HG03196 (cell line): ENCODE measurements around the gene ZNF507.
"Not testable (repeated sequence)": the region's sequence is repeated elsewhere in the genome, so short reads cannot be mapped to it uniquely, and the experiment has no call there.

Experiments used
- ATAC-seq: cut with Tn5 transposase; IDR thresholded peaks from one replicate; pipeline ENCODE4 v1.9.1; 2021; ENCODE audit not compliant: unreplicated experiment

The ZNF507 gene

GRCh38 chr19:32367063-32367462 lies 21.7 kb downstream of the ZNF507 start:
- ATAC-seq = no peak

GRCh38 chr19:32367948-32368536 lies 22.6 kb downstream of the ZNF507 start:
- no peak for ATAC-seq

- ATAC-seq = no peak
Observed at GRCh38 chr19:32368787-32369186, 23.4 kb downstream of the ZNF507 start.

- ATAC-seq = no peak
Observed at GRCh38 chr19:32372726-32373517, 27.5 kb downstream of the ZNF507 start.

DNA sequence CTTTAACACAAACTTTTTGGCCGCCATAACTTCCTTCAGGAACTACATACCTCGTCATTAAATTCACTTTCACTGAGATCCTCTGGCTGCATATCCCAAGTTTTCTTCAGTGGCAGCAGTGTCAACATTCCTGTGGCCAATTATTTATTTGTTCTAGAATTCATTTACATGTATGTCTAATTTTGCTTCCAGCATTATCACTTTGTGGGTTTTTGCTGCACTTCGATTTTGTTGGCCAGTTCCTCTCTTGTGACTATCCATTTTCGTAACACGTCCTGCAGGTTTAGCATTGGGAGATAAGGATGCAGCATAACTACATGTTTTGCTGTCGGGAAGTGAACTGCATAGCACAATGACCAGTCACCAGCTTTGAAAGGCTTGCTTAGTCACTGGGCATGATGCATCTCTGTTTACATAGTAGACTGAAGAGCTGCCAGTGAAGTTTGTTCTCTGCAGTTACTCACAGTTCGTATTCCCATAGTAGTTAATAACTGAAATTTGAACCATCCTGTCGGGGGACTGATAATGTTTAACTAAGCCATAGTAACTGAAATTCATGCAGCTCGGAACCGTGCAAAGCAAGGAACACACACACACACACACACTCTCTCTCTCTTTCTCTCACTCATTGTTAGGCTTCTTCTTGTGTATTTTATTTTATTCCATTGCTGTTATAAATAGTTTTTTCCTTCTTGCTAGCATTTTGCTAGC lies 28.3 kb downstream of the ZNF507 start:
- ATAC-seq = no peak

DNA sequence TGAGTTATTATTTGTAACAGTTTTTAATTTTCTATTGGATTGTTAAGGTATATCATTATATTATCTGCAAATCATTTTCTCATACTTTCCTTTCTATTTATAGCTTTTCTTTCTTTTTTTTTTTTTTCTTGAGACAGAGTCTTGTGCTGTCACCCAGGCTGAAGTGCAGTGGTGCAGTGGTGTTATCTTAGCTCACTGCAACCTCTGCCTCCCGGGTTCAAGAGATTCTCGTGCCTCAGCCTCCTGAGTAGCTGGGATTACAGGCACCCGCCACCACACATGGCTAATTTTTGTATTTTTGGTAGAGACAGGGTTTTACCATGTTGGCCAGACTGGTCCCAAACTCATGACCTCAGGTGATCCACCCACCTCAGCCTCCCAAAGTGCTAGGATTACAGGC lies 29.0 kb downstream of the ZNF507 start:
- ATAC-seq = not testable (repeated sequence)

GRCh38 chr19:32377088-32377487 lies 31.7 kb downstream of the ZNF507 start:
- not testable (repeated sequence) for ATAC-seq

DNA sequence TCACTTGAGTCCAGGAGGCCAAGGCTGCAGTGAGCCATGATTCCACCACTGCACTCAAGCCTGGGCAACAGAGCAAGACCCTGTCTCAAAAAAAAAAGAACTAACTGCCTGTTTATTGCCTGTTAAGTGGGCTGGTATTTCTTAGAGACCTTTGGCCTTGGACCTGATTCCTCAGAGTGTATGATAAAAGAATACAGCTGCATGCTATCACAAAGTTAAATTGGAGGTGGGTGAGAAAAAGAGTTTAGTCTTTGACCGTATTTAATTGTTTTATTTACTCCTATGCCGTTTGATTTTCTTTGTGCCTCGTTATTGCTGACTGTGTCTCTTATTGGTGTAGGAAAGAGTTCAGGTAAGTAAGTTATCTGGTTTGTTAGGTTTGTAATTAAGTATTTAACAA lies 34.9 kb downstream of the ZNF507 start:
- ATAC-seq = no peak

DNA sequence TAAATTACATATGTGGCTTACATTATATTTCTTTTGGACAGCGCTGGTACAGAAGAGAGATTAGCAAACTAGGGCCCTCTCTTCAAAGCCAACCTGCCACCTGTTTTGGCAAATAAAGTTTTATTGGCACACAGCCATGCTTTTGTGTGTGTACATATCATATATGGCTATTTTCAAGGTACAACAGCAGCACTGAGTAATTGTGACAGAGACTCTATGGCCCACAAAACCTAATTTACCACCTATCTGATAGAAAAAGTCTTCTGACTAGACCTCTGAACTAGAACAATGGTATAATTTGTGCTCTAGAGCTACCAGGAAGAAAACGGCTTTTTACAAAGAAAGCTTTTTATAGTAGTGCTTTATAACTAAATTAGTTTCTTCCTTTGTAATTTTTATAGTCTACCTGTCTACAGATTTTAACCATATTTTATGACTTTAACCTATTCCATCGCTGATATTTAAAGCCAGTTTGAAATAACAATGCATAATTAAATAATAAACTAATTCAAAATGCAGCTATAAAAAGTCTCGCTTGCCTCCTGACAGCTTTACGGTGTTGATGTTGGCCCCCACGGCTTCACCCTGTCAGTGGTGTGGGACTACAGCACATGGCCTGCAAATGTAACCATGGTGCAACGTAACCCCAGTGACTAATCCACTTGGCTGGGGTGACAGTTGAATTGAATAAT lies 42.4 kb downstream of the ZNF507 start:
- ATAC-seq = no peak

GRCh38 chr19:32388393-32388855 lies 43.0 kb downstream of the ZNF507 start:
- no peak for ATAC-seq

- no peak for ATAC-seq
Observed at GRCh38 chr19:32392901-32393300, 47.5 kb downstream of the ZNF507 start.

DNA sequence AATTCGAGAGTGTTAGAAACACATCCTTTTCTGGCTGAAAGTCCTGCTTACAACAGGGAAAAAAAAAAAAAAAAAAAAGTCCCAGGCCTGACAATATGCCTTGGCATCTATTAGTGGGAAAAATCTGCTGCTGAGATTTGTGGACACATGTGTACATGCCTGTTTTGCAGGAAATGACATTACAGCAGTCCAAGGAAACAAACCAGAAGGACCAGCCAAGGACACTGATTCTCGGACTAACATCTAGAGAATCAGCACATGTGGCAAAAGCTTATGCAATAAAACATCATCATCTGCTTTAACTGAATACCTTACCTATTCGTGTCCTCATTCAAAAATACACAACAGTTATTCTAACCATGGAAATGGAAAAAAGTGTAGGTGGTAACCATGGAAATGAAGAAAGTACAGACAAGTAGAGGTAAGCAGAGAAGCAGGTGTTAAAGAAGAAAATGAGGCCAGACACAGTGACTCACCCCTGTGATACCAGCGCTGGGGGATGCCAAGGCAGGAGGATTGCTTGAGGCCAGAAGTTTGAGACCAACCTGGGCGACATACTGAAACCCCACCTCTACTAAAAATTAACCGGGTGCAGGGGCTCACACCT lies 50.7 kb downstream of the ZNF507 start:
- ATAC-seq = no peak

DNA sequence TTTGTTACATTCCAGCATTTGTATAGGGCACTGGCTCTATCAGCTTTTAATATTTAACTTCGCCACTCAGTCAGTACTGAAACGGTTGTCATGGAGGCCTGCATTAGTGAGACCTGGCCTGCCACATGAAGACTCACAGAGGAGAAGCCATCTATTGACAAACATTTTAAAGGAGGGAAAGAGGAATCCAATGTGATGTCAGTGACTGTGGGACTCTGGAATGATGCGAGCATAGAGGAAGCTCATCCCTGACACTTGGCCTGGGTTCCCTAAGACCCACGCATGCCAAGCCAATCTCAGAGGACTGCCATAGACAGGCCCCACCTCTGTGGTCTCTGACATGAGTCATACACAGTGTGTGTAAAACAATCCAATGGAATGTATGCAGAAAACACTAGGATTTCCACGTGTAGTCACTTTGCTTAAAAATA lies 52.3 kb downstream of the ZNF507 start:
- ATAC-seq = no peak

- no peak for ATAC-seq
Observed at GRCh38 chr19:32401992-32402391, 56.6 kb downstream of the ZNF507 start.

DNA sequence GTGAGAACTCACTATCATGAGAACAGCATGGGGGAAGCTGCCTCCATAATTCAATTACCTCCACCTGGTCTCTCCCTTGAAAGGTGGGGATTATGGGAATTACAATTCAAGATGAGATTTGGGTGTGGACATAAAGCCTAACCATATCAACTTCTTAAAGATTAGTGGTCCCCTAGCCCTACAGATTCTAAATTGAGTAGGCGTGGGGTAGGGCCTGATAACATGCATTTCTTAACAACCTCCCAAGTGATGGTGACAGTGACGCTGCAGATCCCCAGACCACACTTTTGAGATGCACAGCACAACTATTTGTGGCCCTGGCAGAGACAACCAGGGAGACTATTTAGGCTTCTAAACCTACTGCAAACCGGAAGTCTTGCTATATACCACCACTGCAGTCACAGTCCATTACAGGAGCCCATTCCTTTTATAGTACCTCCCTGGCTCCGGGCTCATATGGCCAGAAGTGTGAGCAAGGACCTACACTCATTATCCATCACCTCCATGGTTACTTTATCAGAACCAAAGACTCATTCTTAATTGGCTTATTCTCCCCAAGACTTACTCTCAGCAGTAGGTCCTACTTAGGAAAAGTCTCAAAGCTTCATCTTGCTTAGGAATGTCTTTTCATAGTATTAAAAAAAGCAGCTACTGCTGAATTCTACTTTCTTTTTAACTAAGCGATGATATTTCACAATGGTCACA lies 58.0 kb downstream of the ZNF507 start:
- ATAC-seq = no peak

DNA sequence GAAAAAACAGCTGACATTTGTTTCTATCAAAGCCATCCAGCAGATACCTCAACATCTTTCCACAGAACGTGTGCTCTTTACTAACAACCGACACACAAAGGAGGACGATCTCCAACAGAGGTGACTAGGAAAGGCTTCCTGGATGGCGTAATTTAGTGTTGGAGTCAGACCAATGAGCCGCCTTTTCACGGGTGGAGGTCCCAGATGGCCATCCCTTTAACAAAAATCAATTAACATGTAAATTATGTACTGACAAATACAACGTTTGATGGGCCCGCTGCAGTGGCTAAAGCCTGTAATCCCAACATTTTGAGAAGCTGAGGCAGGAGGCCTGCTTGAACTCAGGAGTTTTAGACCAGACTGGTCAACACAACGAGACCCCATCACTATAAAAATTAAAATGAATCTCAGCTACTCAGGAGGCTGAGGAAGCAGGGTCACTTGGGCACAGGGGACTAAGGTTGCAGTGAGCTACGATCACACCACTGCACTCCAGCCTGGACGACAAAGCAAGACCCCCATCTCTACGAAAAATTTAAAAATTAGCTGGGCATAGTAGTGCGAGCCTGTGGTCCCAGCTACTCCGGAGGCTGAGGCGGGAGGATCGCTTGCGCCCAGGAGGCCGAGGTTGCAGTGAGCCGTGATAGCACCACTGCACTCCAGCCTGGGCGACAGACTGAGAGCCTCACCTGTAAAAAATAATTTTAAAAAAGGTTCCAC lies 59.0 kb downstream of the ZNF507 start:
- no peak for ATAC-seq

- ATAC-seq = no peak
Observed at GRCh38 chr19:32404933-32405430, 59.6 kb downstream of the ZNF507 start.

DNA sequence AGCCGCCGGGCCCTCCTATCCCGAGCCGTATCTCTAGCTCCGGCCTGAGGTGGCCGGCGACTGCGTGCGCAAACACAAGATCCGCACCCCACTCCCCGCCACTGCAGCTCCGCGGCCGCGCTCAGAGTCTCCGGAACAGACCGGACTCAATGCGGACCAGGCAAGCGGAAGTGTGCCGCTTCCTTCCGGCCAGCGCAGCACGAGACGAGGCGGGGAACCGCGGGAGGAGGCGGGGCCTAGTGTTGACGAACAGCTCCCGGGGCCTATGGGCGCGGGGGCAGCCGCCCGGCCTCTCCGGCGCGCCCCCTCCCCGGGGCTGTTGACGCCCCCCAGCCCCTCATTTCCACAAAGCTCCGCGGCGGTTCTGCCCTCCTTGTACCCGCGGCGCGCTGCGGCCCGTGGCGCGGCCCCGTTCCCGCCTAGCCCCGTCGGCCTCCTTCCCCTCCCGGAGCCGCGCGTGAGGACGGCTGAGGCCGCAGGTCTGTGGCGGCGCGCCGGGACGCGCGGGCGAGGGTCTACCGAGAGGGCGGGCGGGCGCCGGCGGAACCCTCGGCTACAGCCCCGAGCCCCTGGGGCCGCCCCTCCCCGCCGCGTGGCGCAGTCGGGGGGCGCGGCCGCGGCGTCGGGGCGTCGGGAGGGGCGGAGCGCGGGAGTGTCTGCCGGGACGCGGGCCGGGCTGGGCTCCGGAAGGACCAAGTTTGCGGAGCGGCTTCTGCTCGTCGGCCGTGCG lies 60.2 kb downstream of the ZNF507 start, which contains the start of gene DPY19L3:
Gene DPY19L3, plus strand, starts transcription at position 340 of the 730 bp plus-strand sequence. CDS start 2,484 bp downstream, outside the sequence.
- ATAC-seq = peak; percentile 95
